Activated naive CD8-positive, alpha-beta T cell treated with anti-CD3 and anti-CD28 coated beads, Interleukin-2, amount 50 U/mL, for 24 hours (primary cell): ENCODE results near the gene FALEC.
"Not testable (repeated sequence)": the region's sequence is repeated elsewhere in the genome, so short reads cannot be mapped to it uniquely, and the experiment has no call there.

Experiments
- ATAC-seq: fragments of 150-1000 bp; cut with Tn5 transposase; one replicate; pipeline ENCODE4 v1.10.0; 2021
- DNase-seq: peaks from one replicate; pipeline ENCODE4 v3.0.0; 2021
- H3K27ac Mint-ChIP-seq: one replicate; pipeline ENCODE4 v1.8.0; 2021; ENCODE audit warnings: mild to moderate bottlenecking, mixed read lengths
- H3K27me3 Mint-ChIP-seq: one replicate; pipeline ENCODE4 v1.8.0; 2021; ENCODE audit warnings: mixed read lengths
- H3K36me3 Mint-ChIP-seq: one replicate; pipeline ENCODE4 v1.8.0; 2021; ENCODE audit warnings: low read depth, mixed read lengths
- H3K4me1 Mint-ChIP-seq: one replicate; pipeline ENCODE4 v1.8.0; 2021; ENCODE audit warnings: mixed read lengths
- H3K4me3 Mint-ChIP-seq: one replicate; pipeline ENCODE4 v1.8.0; 2021; ENCODE audit warnings: mild to moderate bottlenecking, moderate library complexity, mixed read lengths
- H3K9me3 Mint-ChIP-seq: one replicate; pipeline ENCODE4 v1.8.0; 2021; ENCODE audit warnings: mixed read lengths

Gene FALEC

DNA sequence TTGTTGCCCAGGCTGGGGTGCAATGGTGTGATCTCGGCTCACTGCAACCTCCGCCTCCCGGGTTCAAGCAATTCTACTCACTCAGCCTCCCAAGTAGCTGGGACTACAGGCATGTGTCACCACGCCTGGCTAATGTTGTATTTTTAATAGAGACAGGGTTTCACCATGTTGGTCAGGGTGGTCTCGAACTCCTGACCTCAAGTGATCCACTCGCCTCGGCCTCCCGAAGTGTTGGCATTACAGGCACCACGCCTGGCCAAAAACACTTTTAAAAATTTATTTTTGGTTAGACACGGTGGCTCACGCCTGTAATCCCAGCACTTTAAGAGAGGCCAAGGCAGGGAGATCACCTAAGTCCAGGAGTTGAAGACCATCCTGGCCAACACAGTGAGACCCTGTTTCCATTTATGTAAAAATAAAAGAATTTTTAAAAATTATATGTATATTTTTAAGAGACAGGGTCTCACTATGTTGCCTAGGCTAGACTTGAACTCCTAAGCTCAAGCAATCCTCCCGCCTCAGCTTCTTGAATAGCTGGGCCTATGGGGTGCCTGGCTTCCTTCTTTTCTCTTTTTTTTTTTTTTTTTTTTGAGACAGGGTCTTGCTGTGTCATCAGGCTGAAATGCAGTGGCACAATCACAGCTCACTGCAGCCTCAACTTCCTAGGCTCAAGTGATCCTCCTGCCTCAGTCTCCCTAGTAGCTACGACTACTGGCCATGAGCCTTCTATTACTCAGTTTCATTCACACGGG, 49.9 kb downstream of the FALEC start:
- DNase-seq, ATAC-seq, H3K27me3 Mint-ChIP-seq, H3K9me3 Mint-ChIP-seq, H3K4me3 Mint-ChIP-seq: not testable (repeated sequence)
- Mint-ChIP-seq H3K4me1 (peaks cover 87% of the 10 kb centered on the region), H3K36me3 (peaks cover 13% of the 10 kb centered on the region), H3K27ac (peak overlapping the region; percentile 98)

DNA sequence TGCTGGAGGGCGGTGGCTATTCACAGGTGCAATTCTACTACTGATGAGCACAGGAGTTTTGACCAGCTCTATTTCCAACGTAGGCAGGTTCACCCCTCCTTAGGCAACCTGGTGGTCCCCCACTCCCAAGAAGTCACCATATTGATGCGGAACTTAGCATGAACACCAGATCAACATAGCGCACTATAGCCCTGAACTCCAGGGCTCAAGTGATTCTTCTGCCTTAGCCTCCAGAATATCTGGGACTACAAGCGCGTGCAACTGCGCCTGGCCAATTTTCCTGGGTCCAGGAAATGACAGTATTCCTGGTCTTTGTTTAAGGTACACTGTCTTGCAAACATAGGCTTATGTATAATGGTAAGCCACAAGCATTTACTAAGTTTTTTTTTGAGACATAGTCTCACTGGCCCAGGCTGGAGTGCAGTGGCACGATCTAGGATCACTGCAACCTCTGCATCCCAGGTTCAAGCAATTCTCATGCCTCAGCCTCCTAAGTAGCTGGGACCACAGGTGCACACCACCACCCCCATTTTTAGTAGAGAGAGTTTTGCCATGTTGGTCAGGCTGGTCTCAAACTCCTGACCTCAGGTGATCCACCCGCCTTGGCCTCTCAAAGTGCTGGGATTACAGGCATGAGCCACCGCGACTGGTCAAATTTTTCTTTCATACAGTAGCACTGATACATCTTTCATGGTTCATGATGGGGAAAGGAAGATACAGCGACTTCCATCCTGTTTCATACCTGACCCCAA, 51.2 kb downstream of the FALEC start:
- H3K4me1 Mint-ChIP-seq = peaks cover 93% of the 10 kb centered on the region
- DNase-seq = no peak
- ATAC-seq = no peak
- H3K27ac Mint-ChIP-seq = peak overlapping the region; percentile 97
- H3K27me3 Mint-ChIP-seq = no peaks in the 10 kb centered on the region
- peak overlapping the region; percentile 76 for H3K4me3 Mint-ChIP-seq
- peaks cover 25% of the 10 kb centered on the region for H3K36me3 Mint-ChIP-seq
- no peaks in the 10 kb centered on the region for H3K9me3 Mint-ChIP-seq

DNA sequence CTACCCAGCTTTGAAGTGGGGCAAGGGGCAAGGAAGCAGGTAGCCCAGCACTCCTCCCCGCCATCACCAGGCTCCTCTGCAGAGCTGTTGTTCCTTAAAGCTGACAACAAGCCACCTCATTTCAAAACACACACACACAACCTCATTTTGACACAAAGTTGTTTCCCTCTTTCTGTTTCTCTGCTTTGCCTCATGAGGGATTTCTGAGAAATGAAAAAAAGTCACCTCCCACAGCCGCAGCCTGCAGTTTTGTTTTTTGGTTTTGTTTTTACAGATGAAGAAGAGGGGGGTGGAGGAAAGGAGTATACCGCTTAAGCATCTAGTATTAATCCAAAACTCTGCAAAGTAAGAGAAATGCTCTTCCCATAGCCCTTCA, 51.8 kb downstream of the FALEC start:
- Mint-ChIP-seq H3K4me1 (peaks cover 97% of the 10 kb centered on the region), H3K27me3 (no peaks in the 10 kb centered on the region), H3K4me3 (peak overlapping the region; percentile 76), H3K36me3 (peaks cover 30% of the 10 kb centered on the region), H3K27ac (peak overlapping the region; percentile 97), H3K9me3 (no peaks in the 10 kb centered on the region)
- DNase-seq (peak; percentile 57), ATAC-seq (peak; percentile 38)

DNA sequence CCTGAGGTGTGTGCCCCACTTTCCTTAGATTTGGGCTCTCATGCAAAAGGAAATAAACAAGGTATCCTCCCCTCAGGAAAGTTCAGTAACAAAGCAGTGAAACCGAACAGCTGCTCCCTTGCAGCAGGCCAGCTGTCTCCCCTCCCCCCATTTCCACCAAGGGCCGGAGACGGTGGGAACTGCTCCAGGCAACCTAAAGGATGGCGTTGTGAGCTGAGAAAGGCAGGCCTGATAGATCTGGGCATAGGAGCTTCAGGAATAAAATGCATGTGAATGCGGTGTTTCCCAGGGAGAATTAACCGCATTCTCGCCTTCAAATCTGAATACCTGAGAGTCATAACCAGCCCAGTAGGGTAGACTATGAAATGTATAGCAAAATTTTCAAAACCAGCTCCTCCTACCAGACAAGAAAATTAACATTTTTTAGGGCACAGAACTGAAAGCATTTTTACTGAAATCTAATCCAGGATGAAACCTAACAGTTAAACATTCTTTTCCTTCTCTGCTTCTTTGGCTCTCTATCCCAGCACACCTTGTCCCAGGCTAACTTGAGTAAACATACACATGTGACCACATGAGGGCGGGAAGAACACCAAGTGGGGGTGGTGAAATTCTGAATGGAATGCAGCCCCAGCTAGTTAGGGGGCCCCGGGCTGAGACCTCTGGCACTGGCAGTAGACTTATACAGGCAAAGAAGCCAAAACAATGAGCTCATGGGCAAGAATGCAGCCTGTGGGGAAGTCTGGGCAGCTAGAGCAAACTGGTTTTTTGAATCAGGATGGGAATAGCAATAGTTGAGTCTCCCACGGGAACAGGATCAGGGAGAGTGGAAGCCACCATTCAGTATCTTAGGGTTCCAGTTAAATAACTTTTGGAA, 52.4 kb downstream of the FALEC start:
- Mint-ChIP-seq H3K9me3 (no peaks in the 10 kb centered on the region), H3K27me3 (no peaks in the 10 kb centered on the region), H3K4me1 (peaks cover 97% of the 10 kb centered on the region), H3K27ac (peak overlapping the region; percentile 97), H3K36me3 (peaks cover 36% of the 10 kb centered on the region), H3K4me3 (peak overlapping the region; percentile 76)
- peak; percentile 61 for DNase-seq
- ATAC-seq = peak; percentile 16

DNA sequence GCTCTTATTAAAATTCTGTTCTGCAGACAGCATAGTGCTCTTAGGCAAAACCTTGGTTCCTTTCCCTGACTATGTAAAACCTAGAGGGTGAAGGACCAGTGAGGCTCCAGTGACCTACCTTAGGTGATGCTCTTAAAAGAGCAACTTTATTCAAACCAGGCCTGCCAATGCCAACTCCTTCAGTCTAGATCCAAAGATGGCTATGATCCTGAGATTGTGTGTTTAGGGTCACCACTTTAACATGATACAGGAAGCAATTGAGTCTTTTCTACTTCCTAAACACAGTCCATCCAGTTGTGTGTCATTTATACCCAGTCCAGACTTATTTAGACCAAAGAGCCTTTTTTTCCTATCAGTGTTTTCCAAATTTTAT, 53.0 kb downstream of the FALEC start:
- H3K27ac Mint-ChIP-seq = peak overlapping the region; percentile 97
- peaks cover 42% of the 10 kb centered on the region for H3K36me3 Mint-ChIP-seq
- no peaks in the 10 kb centered on the region for H3K9me3 Mint-ChIP-seq
- DNase-seq (no peak), ATAC-seq (no peak)
- no peaks in the 10 kb centered on the region for H3K27me3 Mint-ChIP-seq
- H3K4me1 Mint-ChIP-seq = peaks cover 97% of the 10 kb centered on the region
- peak overlapping the region; percentile 76 for H3K4me3 Mint-ChIP-seq

DNA sequence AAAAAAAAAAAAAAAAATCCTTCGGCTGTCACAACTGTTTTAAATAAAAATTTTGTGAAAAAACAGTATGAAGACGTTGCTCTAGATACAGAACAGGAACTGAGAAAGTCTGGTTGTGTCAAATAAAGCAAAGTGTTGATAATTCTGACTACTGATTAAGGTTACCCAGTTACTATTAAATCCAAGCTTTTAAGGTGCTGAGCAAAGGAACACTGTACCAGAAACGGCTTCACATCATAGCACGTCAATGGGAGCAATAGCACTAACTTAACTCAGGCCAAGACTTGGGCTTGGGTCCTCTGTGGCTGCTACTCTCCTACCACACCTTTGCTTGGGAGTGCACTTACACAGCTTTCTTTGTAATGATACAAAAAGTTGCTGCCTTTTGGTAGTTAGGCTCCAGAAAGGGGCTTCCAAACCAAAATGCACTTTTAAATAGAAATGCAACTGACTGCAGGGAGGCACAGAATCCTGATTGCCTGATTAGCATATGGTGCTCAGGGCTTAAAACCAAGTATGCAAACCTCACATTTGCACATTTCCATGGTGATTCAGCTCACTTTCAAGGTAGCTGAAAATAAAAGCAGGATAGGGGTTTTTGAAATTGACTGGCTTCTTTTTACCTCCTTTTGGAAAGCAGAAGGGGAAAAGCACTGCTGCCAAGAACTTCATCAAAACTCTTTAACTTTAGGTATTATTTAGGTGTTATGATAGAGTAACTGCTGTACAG, 57.5 kb downstream of the FALEC start:
- Mint-ChIP-seq H3K36me3 (peaks cover 81% of the 10 kb centered on the region), H3K9me3 (no peaks in the 10 kb centered on the region), H3K27me3 (no peaks in the 10 kb centered on the region), H3K4me3 (peak overlapping the region; percentile 100), H3K4me1 (peaks cover 80% of the 10 kb centered on the region), H3K27ac (peak overlapping the region; percentile 91)
- ATAC-seq (peak; percentile 25), DNase-seq (no peak)

DNA sequence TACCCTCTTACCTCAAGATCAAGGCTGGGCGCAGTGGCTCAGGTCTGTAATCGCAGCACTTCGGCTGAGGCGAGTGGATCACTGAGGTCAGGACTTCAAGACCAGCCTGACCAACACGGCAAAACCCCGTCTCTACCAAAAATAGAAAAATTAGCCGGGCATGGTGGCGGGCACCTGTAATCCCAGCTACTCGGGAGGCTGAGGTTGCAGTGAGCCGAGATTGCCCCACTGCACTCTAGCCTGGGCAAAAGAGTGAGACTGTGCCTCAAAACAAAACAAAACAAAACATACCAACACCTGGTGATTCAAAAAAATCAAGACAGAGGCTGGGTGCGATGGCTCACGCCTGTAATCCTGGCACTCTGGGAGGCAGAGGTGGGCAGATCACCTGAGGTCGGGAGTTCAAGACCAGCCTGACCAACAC, 58.1 kb downstream of the FALEC start:
- H3K27ac Mint-ChIP-seq = peak overlapping the region; percentile 91
- DNase-seq, H3K9me3 Mint-ChIP-seq, H3K27me3 Mint-ChIP-seq: not testable (repeated sequence)
- H3K4me3 Mint-ChIP-seq = peak overlapping the region; percentile 100
- peaks cover 76% of the 10 kb centered on the region for H3K4me1 Mint-ChIP-seq
- H3K36me3 Mint-ChIP-seq = peaks cover 87% of the 10 kb centered on the region
- peak; percentile 1 for ATAC-seq

DNA sequence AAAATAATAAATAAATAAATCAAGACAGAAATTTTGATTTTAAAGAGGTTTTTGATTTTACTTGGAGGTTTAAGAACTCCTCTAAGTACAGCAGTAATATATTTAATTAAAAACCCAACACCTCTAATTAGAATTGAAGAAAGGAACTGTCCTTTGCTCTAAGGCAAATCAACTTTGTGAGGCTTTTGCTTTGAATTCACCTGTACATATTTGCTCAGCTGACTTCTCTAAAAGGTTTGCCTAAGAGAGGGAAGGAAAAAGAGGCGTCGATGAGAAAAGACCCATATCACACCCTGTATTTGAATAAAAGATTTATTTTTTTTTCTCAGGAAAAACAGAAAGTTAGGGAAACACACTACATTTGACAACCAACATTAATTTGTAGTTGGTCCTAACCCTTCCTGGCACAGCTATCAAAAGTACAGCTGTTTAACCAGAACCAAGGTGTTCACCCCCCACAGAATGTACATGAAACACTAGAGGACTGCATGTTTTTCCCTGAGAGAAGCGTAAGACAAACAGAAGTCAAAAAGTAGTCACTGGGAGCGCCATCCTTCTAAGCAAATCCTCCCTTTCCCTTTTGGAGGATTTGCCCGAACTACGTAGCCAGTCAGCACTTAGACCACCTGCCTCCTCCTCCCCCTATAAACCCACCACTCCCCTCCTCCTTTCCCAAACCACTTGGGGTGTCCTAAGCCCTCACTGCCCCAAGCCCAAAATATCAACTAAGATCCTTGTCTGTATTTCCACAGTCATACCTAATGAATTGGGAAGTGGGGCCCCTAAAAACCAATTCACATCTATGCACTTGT, 58.9 kb downstream of the FALEC start:
- Mint-ChIP-seq H3K27ac (peak overlapping the region; percentile 99), H3K4me3 (peak overlapping the region; percentile 100), H3K9me3 (no peaks in the 10 kb centered on the region), H3K27me3 (peaks cover 3% of the 10 kb centered on the region), H3K4me1 (peaks cover 68% of the 10 kb centered on the region), H3K36me3 (peaks cover 92% of the 10 kb centered on the region)
- ATAC-seq (no peak), DNase-seq (no peak)

DNA sequence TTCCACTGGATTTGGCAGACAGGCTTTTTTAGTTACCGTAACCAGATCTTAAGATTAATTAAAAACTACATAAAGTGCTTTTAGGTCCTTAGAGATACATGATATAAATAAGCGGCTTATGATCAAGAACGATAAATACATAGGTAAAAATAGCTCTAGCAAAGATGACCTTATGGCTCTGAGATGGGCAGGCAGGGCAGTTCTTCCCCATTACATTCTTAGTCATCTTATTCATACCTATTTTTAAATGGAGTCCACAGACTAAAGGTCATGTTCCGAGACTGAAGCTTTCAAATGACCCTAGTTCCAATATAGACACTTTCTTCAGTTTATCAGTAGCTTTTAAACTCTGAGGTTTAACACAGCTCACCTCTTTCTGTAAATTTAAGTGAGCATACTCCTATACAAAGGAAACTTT, 59.5 kb downstream of the FALEC start:
- Mint-ChIP-seq H3K36me3 (peaks cover 87% of the 10 kb centered on the region), H3K9me3 (no peaks in the 10 kb centered on the region), H3K27ac (peak overlapping the region; percentile 99), H3K27me3 (peaks cover 3% of the 10 kb centered on the region), H3K4me1 (peaks cover 63% of the 10 kb centered on the region), H3K4me3 (peak overlapping the region; percentile 100)
- DNase-seq (no peak), ATAC-seq (no peak)

DNA sequence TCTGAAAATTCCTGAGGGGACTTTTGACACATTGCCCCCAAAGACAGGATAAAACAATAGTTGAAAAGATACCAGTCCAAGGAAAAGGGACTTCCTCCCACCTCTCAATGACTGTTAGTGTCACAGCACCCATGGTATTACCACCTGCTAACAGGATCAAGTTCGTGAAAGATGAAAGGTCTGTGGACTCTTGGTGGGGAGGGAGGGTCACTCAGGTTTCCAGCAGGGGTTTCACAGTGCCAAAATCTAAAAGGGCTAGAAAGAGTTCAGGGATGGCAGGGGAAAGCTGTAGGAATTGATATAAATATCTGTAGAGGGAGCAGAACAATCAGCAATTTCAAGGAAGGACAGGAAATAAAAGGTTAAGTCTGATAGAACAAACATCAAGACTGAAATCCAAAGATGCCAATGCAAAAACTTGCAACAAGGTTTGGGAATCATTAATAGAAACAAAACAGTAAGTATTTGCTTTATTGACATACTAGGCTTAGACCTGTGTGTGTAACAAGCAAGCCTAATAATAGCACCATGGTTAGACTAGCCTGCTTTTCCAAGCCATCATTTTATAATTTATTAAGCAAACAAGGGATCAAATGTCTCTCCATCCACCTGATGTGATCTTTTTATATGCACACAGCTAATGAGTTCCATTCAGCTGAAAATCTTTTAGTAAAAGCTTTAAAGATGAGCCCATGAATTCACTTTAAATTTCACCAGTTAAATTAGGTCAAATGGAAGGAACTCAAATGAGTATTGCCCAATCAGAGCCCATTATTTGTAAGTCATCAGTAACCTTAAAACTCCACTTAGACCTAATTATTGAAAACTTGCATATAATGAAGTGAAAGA, 60.2 kb downstream of the FALEC start:
- peak overlapping the region; percentile 100 for H3K4me3 Mint-ChIP-seq
- peaks cover 3% of the 10 kb centered on the region for H3K27me3 Mint-ChIP-seq
- H3K9me3 Mint-ChIP-seq = no peaks in the 10 kb centered on the region
- peak overlapping the region; percentile 99 for H3K27ac Mint-ChIP-seq
- DNase-seq (no peak), ATAC-seq (no peak)
- peaks cover 80% of the 10 kb centered on the region for H3K36me3 Mint-ChIP-seq
- H3K4me1 Mint-ChIP-seq = peaks cover 63% of the 10 kb centered on the region

DNA sequence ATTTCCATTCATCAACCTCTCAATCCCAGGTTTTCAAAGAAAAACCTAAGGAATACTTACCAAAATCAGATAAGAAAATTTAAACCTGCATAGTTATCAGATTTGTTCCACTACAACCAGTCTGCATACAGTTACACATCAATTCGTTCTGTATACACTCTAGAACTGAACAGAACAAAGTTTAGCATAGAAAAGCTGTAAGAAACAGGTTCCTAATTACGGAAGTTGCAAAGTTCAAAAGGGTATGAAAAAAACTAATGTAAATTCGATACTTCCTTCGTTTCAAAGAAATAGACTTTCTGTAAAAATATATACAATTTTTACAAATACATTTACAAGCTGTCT, 60.8 kb downstream of the FALEC start:
- ATAC-seq (no peak), DNase-seq (no peak)
- Mint-ChIP-seq H3K9me3 (no peaks in the 10 kb centered on the region), H3K27me3 (peaks cover 3% of the 10 kb centered on the region), H3K4me3 (peak overlapping the region; percentile 100), H3K27ac (peak overlapping the region; percentile 99), H3K4me1 (peaks cover 62% of the 10 kb centered on the region), H3K36me3 (peaks cover 74% of the 10 kb centered on the region)

DNA sequence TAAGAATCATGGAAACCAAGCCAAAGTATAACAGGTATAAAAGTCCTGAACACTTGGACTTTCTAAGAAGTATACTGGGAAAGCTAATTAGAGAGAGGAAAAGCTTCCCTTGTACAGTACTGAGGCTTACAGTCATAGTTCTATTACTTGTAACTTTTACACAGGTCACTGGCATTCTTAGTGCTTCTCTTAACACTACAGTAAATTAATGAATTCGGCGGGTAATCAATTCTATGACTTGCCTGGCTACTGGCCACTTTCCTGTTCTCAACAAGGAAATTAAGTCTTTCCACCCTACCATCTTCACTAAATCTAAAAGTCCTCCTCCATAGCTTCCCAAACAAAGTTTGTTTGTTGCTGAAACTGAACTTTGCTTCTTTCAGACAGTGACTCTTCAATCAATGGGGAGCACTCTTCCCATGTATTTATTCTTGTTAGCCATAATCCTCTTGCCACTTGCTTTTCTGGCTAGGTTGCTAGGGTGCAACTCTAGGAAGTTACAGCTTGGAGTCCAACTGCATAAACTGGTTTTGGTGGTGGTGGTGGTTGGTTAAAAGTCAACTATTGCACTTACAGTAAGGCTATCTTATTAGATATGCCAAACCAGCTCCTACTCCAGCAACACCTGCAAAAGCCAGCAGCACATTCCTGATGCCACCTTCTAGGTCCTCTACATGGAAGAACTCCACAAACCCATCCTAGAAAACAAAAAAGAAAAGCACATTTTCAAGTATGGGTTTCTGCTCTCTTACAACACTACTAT, 61.4 kb downstream of the FALEC start:
- peaks cover 3% of the 10 kb centered on the region for H3K27me3 Mint-ChIP-seq
- H3K36me3 Mint-ChIP-seq = peaks cover 70% of the 10 kb centered on the region
- peaks cover 55% of the 10 kb centered on the region for H3K4me1 Mint-ChIP-seq

More for the DNA sequence above, 61.4 kb downstream of the FALEC start:
- H3K9me3 Mint-ChIP-seq = no peaks in the 10 kb centered on the region
- ATAC-seq (no peak), DNase-seq (no peak)
- H3K4me3 Mint-ChIP-seq = peak overlapping the region; percentile 100
- H3K27ac Mint-ChIP-seq = peak overlapping the region; percentile 99
